GM21576 (cell line): ENCODE measurements around the gene WDR1.

ENCODE experiments used
- ATAC-seq: cut with Tn5 transposase; IDR thresholded peaks from one replicate; pipeline ENCODE4 v1.9.1; 2021; ENCODE audit warnings: mild to moderate bottlenecking, moderate library complexity; ENCODE audit not compliant: unreplicated experiment

The WDR1 gene

DNA sequence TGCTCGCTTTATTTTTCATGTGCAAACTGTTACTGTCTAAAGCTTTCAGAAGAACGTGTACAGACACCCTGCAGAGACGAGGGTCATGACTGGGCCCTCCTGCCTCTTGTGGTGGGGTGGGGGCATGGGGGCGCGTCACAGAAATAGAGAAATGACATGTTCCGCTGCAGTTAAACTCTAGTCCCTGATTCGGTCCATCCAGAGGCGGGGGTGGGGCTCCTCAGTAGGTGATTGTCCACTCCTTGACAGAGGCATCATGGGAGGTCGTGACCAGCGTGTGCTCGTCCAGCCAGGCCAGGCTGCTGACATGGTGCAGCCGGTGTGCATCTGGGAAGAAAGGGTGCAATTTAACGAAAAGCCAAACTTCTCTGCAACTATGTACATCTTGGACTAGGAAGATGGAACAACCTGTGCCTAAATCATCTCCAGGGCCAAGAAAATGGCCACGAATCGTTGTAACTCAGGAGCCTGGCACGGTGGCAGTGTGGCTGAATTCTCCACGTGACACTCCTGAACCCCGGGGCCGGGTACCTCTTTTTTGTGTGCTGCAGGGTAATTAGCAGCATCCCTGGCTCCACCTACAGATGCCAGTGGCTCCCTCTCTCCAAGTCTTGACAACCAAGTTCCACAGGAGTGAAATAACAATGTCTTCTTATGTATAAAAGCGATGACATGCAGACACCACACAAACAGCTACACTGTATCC is 41.3 kb downstream of the WDR1 start:
- no peak for ATAC-seq

DNA sequence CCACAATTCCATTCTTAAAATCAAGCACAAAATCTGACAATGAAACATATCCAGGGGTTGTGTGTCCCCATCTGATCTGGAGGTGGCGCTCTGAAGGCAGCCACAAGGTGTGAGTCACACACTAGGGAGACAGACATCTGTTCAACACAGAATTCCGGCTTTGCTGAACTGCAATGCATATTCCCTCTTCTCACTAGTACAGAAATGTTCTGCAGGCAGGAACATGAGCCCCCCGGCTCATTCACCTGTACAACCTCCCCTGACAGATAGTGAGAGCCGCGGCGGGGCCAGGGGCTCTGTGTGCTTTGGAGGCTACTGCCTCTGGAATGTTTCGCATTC is 41.9 kb downstream of the WDR1 start:
- no peak for ATAC-seq

DNA sequence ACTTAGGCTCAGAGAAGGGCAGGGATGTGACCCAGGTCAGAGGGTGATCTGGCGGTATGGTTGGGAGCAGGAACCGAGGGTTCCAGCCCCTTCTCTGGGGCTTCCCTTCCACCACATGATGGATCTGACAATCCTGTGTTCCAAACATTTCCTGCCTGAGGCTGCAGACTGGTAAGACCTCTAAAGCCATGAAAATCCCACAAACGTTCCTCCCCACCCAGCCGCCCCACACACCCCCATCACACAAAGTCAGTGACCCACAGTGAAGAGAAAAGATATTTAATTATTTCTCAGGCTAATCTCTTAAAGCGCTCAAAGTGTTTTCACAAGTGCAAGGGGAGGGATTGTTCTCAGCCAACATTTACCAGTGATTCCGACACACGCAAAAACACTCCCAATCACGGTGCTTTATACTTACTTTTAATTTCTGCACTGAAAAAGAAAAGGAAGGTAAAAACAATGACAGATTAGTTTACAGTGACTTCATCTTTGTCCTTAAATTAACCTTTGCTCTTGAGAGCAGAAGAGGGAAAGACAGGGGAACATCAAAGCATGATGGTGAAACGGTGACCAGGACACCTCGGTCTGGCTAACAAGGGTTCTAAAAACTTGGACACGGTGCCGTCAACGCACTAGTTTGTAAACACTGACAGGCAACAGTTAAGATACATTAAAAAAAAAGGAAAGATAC is 42.4 kb downstream of the WDR1 start:
- no peak for ATAC-seq

DNA sequence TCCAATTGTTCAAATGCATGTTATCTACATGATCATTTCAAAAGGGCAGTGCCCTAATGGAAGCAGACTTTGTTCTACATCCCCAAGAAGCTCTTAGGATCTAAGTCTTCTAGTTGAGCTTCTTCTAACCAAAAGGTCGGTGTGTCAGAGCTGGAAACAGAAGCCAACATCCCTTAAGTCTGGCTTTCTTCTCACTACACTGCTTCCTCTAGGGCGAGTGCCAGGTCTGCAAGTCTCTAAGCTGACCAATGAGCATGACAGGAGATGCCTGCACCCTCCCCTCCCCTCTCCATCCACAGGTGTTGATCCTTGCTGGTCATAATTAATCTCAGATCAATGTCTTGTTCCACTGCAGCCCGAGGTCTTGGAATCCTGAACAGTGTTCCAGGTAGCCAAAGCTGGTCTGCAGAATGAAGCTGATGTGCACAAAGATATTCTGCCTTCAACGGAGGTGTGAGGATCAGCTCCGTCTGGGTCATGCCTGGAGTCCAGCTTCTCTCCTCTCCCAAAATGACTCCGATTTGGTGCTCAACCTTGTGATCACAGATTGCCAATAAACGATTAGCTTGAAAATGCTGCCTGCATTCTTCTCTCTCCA is 44.1 kb downstream of the WDR1 start:
- ATAC-seq, result no peak

DNA sequence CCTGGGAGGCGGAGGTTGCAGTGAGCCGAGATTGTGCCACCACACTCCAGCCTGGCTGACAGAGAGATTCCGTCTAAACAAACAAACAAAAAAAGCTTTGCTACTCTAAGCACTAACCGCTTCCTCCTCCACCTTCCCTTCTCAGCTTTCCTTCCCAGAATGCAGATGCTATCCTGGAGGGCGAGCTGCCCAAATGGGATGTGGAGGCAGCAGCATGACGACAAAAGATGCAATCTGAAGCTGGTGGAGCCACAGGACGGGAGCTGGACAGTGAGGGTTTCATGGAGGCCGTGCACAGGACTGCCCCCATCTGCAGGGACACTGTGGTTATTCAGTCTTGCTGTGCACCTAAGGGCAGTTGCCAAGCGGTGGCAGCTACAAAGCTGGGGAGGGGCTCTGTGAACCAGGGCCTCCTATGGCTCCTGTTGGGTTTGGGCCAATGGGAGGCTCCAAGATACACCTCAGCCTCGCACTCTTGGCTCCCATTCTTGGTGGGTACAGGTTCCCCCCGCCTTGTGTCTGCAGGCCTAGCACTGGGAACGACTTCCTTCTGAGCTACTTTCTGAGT is 47.4 kb downstream of the WDR1 start:
- no peak for ATAC-seq

DNA sequence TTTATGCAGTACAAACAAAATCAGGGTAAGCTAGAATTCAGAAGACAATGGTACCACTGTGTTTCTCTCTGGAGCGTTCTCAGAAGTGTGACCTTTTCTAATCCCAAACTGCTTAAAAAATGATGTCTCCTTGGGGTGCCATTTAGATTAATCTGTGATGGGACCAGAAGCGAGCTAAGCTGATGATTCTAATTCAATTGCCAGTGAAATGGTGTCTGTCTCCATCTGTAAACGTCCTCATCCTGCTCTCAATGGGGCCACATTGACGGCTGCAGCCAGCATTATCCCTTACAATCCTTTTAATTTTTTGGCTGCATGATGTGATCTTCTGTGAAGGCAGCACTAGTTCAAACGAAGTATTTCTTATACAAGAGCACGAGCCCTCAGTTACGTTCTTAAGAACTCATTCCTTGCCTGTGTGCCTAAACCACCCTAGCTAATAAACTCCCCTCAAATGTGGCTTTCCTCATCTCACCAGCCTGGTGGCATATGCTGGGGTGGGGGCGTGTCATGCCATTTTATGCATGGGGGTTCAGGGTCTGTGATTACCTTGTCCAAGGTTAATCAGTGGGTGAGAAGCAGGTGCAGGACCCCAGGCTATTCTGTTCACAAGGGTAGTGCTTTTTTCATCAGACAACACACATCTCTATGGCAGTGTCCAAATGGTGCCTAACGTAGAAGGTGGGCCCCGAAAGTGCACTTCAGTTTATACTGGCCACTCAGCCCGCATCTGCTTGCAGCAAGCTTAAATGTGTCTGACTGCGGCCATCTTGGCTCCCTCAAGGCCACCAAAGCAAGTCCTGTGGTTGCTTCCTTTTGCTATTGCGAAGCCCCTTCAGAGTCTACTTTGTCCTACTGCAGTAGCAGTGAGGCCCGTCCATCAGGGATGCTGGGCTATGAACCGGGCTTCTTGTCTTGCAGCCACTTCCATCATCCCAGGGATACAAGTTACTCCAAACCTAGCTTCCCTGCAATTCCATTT is 49.6 kb downstream of the WDR1 start:
- no peak for ATAC-seq

DNA sequence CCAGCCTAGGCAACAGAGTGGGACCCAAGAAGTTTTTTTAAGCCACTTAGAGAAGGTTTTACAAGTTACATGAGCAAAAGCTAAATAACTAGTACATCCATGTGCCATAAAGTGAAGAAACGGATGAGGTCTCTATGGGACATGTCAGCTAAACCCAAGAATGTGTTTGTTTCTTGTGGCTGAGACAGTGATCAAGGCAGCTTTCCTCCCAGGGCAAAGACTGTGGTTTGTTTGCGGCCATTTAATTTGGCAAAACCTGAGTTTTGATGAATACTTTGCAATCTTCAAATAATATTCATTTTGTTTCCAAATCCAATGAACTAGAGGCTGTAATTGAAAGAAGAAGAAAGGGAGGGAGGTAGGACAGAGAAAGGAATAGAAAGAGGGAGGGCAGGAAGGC is 50.4 kb downstream of the WDR1 start:
- no peak for ATAC-seq

DNA sequence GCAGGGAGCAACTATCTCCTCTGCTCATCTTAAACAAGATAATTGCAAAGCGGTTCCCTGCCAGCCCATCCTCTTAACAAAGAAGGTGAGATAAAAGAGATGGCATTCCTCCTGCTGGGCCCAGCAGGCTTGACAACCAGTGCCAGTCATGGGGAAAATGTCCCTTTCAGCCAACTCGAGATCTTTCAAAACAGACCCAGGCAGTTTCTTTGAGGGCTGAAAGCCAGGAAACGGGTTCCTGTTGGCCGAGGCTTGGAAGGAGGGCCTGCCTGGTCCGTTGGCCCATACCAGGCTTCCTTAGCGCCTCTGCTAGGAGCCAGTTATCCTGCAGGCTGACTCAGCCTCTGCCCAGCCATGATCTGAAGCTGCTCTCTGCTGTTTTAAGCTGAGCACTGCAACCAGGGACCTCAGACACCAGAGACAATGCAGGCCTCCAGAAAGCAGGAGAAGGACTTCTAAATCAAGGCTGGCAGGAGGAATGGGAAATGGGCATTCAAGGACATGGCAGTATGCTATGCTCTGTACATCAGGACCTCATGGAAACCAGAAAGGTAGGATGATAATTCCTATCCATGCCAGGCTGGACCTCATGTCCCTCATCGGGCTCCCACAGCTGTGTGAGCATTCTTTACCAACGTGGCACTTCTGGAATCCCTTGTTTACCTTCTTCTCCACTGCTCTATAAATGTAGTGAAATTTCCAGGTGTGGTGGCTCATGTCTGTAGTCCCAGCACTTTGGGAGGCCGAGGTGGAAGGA is 52.9 kb downstream of the WDR1 start:
- no peak for ATAC-seq

DNA sequence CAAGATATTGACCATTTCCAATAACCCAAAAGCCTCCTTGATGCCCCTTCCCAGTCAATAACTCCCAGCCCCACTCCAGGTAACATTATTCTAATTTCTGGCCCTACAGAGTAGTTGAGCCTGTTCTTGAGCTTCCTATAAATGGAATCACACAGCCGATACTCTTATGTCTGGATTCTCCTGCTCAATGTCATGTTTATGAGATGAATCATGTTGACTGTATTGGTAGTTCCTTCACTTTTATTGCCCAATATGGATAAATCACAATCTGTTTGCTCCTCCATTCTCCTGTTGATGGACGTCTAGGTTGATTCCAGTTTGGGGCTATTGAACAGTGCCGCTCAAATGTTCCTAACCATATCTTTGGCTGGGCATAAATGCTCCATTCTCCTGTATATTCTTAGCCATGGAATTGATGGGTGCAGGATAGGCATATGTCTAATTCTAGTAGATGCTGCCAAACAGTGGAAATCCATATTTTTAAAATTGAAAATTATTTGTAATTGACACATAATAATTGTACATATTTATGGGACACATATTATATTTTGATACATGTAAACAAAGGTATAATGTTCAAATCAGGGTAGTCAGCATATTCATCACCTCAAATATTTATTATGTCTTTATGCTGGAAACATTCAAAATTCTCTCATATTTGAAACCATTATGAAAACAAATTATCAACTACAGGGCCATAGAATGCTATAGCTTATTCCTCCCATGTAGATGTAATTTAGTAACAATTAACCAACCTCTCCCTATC is 54.8 kb downstream of the WDR1 start:
- no peak for ATAC-seq

DNA sequence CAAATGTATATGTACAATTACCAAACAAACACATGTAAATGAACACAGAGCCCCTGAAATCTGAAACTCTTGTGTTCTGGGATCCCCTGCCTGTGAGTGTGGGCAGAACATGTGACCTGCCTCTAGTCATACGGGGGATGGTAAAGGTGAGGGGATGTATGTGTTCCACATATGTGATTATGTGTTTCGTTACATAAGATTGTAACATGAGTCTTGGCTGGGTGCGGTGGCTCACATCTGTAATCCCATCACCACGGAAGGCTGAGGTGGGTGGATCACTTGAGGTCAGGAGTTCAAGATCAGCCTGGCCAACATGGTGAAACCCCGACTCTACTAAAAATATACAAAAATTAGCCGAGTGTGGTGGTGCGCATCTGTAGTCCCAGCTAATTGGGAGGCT is 58.2 kb downstream of the WDR1 start:
- ATAC-seq, result no peak

DNA sequence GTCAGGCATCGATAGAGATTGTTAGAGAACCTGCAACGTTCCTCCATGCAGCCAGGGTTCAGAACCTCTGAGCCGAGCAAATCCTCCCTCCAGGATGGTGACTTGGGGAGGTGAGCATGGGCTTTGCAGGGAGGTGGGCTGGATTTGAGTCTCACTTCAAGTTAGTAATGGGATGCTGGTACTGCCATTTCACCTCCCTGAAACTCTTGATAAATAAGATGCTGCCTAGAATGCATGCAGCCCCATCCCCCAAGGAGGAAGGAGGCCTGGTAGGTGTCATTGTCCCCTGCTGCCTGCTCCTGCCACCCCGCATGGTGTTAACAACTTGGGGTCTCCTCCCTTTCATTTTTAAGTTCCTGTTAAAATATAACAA is 59.6 kb downstream of the WDR1 start:
- no peak for ATAC-seq

DNA sequence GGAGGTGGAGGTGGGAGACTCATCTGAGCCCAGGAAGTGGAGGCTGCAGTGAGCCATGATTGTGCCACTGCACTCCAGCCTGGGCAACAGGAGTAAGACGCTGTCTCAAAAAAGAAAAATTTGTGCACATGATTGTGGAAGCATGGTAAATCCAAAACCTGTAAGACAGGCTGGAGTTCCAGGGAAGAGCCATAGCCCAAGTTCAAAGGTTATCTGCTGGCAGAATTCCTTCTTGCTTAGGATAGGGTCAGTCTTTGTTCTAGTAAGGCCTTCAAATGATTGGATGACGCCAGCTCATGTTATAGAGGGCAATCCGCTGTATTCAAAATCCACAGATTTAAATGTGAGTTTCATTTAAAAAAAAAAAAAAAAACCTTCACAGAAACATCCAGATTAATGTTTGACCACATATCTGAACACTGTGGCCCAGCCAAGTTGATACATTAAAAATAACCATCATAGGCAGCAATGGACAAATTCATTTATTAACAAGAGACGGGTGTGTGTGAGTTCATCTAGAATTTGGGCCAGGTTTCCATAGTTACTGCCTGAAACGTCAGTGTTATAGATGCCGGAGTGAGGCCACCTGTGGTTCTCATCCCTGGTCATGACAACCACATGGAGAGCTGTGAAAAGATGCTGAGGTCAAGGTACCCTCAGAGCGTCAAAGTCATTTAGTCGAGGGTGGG is 60.1 kb downstream of the WDR1 start:
- no peak for ATAC-seq

DNA sequence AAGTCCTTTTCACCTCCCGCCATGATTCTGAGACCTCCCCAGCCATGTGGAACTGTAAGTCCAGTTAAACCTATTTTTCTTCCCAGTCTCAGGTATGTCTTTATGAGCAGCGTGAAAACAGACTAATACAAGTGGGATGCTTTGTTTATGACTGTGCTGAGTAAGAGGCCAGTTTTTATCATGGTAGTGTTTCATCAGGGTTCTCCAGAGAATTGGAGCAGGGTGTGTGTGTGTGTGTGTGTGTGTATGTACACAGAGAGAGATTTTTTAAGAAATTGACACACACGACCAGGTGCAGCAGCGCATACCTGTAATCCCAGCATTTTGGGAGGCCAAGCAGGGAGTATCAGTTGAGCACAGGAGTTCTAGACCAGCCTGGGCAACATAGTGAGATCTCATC is 60.7 kb downstream of the WDR1 start:
- ATAC-seq, result no peak

DNA sequence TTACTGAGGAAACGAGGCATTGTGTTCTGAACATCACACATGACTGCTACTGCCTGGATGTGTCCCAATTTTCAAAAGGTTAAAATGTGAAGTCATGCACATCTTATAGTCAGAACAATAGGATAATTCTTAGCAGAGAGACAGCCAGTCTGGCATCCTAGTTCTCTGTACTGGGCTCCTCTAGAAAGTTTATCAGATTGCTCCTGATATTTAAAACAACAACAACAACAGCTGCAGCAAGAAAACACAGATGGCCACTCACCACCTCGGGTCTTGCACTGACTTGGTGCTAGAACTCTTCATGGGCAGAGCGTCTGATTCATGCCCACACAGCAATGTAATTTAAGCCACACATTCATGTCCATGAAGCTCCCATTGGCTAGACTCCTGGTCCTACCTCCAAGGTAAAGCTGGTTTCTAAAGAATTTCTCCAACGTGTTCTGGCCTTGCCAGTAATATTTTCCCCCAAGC is 62.0 kb downstream of the WDR1 start:
- ATAC-seq, result no peak

DNA sequence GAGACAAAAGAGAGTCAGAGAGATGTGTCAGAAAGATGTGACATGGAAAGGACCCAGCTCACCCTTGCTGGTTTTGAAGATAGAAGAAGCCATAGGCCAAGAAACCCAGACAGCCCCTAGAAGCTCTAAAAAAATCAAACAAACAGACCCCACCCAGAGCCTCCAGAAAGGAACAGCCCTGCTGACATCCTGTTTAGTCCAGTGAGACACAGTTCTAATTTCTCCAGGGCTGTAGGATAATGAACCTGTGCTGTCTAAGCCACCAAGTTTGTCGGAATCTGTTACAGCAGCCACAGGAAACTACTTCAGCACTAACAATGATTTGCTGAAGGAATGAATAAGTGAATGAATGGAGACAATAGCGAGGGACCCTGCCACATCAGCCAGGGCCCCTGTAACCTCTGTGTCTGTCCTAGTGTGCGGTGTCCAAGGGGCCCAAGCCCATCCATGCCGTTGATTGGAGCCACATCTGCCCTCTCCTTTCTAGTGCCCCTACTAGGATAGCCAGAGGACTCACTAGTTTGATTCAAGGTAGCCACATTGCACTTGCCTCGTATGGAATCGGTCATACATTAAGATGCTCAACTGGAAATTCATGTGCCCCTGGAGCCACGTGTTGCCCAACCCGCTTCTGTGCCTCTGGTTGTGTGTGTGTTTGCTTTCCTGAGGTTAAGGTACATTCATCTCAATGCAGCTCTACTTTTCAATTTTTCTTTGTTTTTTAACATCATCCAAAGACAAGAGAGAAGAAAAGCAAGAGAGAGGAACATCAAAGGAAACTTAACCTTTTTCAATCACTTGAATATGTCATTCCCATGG is 62.8 kb downstream of the WDR1 start:
- ATAC-seq, result no peak

DNA sequence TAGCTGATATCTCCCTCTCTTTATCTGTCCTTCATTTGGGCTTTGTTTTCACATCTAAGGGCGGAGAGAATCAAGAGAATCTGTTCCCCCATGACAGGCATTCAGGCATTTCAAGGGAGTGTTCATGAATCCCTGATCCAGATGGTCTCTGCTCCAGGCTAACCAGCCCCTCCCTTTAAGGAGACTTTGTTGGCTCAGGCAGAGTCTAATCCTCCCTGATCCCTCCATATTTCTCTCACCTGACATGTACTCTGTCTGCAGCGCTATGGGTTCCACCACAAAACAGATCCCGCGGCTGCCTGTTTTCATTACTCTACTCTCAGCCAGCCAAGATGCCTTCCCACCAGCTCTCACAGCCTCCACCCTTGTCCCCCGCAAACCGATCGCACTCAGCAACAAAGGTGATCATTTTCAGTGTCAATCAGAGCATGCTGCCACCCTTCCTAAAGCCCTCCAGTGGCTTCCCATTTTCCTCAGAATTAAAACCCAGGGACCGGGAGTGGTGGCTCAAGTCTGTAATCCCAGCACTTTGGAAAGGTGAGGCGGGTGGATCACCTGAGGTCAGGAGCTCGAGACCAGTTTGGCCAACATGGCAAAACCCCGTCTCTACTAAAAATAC is 65.0 kb downstream of the WDR1 start:
- ATAC-seq, result no peak

DNA sequence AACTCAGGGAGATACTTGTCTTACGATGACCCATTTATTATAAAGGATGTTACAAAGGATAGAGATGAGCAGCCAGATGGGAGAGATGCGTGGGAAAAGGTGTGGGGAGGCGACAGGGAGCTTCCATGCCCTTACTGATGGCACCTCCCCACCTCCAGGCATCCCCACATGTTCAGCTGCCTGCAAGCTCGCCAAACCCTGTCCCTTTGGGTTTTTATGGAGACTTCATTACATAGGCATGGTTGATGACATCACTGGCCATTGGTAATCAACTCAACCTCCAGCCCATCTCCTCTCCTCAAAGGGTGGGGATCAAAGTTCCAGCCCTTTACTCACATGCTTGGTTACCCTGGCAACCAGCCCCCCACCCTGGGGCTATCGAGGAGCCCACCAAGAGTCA is 65.9 kb downstream of the WDR1 start:
- no peak for ATAC-seq

DNA sequence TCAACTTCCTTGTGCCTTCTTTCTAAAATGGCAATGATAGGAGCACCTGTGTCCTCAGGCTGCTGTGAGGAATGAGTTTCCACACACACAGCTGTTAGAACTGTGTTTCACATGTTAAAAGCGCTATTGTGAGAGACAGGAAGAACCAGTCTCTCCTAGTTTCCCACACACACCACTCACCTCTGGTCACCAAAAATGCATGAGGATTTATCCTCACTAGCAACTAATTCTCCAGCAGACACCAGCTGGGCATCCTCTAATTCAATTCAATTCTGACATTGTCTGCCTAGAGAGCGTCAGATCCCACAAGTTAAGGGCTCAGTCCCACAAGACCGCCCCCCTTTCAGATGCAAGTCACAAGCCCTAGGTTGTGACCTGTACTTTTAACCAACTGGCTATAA is 66.3 kb downstream of the WDR1 start:
- ATAC-seq, result no peak
